Endothelial cell of umbilical vein (primary cell): ENCODE results near the gene COL16A1. TPM values are rescaled to one million over a fixed set of nuclear protein-coding genes. Genes with fewer than 3 reads are reported as not detected.

ENCODE experiments used
- BruUV-seq: library from RNA; stranded (reverse); fragments of 400-500 nt; replicated peaks from 2 replicates; lab custom pipeline; 2021; lab: Mats Ljungman, UMichigan
- CTCF ChIA-PET: fragments of 300-600, 350-600 bp; sonication (Branson Sonifier 250); formaldehyde crosslinking; loops from one replicate; lab custom pipeline; 2021; ENCODE audit warnings: antibody characterized with exemption, inconsistent platforms; lab: Charles Lee
- POLR2A ChIA-PET: fragments of 300-600, 350-600 bp; sonication (Branson Sonifier 250); formaldehyde crosslinking; loops from one replicate; lab custom pipeline; 2021; ENCODE audit warnings: antibody characterized with exemption, inconsistent platforms; lab: Charles Lee
- DNase-seq: peaks from one replicate; pipeline ENCODE4 v3.0.0-alpha.2; 2011; ENCODE audit warnings: low read depth, low spot score
- FAIRE-seq: peaks from 2 replicates; lab custom pipeline; 2011; peaks lifted over from hg19 to GRCh38; lab: Jason Lieb, UNC
- H2AFZ ChIP-seq: 2 replicates; pipeline ENCODE4 v1.6.0; 2012; ENCODE audit warnings: low read depth, low read length, control low read depth, inconsistent platforms
- H3K27ac ChIP-seq: 2 replicates; pipeline ENCODE4 v1.5.1; 2011; ENCODE audit warnings: low read depth, mild to moderate bottlenecking, control low read depth, low read length, moderate library complexity; ENCODE audit not compliant: insufficient read depth
- H3K27me3 ChIP-seq, 2 experiments: 2 replicates each; pipeline versions ENCODE4 v1.6.0 to v1.6.1; 2011; ENCODE audit warnings: low read length in 2 of 2, mixed read lengths in 1 of 2; ENCODE audit not compliant: control insufficient read depth in 2 of 2, insufficient read depth in 2 of 2
- H3K36me3 ChIP-seq, 2 experiments: 2 replicates in 1 of 2; 3 replicates in 1 of 2; pipeline ENCODE4 v1.5.1; 2011; ENCODE audit warnings: low read length in 2 of 2, mild to moderate bottlenecking in 1 of 2, moderate library complexity in 1 of 2; ENCODE audit not compliant: control insufficient read depth in 2 of 2, insufficient read depth in 2 of 2; ENCODE audit errors: extremely low read depth in 1 of 2
- H3K4me1 ChIP-seq: 3 replicates; pipeline ENCODE4 v1.5.1; 2011; ENCODE audit warnings: mild to moderate bottlenecking, low read length; ENCODE audit not compliant: control insufficient read depth, insufficient read depth; ENCODE audit errors: extremely low read depth
- H3K4me2 ChIP-seq: 2 replicates; pipeline ENCODE4 v1.6.1; 2011; ENCODE audit warnings: low read length, control low read depth, mixed read lengths; ENCODE audit not compliant: insufficient read depth
- H3K4me3 ChIP-seq, 3 experiments: fragments of 200-600 bp in 1 of 3; sonication (generic), shearing (Covaris generic) in 1 of 3; replicated peaks in 1 of 3; 2 replicates each; pipeline ENCODE4 v1.5.1; 2011 to 2016; ENCODE audit warnings: control low read depth in 3 of 3, low read length in 3 of 3, mild to moderate bottlenecking in 2 of 3, inconsistent platforms in 1 of 3, low read depth in 1 of 3, moderate library complexity in 1 of 3; ENCODE audit not compliant: insufficient read depth in 1 of 3
- H3K79me2 ChIP-seq: 2 replicates; pipeline ENCODE4 v1.6.0; 2012; ENCODE audit warnings: low read length, inconsistent platforms; ENCODE audit not compliant: control insufficient read depth, insufficient read depth
- H3K9ac ChIP-seq: replicated peaks from 2 replicates; pipeline ENCODE3; 2011; ENCODE audit warnings: low read length, control low read depth; ENCODE audit not compliant: insufficient read depth; ENCODE audit errors: extremely low read depth
- H3K9me1 ChIP-seq: replicated peaks from 3 replicates; pipeline ENCODE4 v1.6.0; 2011; ENCODE audit warnings: mild to moderate bottlenecking, low read length; ENCODE audit not compliant: control insufficient read depth, insufficient read depth; ENCODE audit errors: extremely low read depth
- H3K9me3 ChIP-seq: replicated peaks from 2 replicates; pipeline ENCODE4 v1.5.1; 2012; ENCODE audit warnings: low read length, inconsistent platforms; ENCODE audit not compliant: control insufficient read depth, insufficient read depth
- H4K20me1 ChIP-seq: replicated peaks from 2 replicates; pipeline ENCODE3; 2011; ENCODE audit warnings: mild to moderate bottlenecking, low read length; ENCODE audit not compliant: control insufficient read depth, insufficient read depth; ENCODE audit errors: extremely low read depth
- EZH2 ChIP-seq: IDR thresholded peaks from 2 replicates; pipeline ENCODE4 v1.6.1; 2012; ENCODE audit warnings: borderline replicate concordance, low read depth, mild to moderate bottlenecking, moderate library complexity, low read length, inconsistent platforms; ENCODE audit not compliant: severe bottlenecking
- FOS ChIP-seq: IDR thresholded peaks from 2 replicates; pipeline ENCODE4 v1.6.1; 2011; ENCODE audit warnings: mild to moderate bottlenecking, low read length, moderate library complexity, borderline replicate concordance; ENCODE audit not compliant: insufficient read depth
- GATA2 ChIP-seq: IDR thresholded peaks from 2 replicates; pipeline ENCODE4 v1.7.0; 2011; ENCODE audit warnings: low read depth, mild to moderate bottlenecking, moderate library complexity, mixed read lengths, low read length; ENCODE audit not compliant: insufficient read length, insufficient read depth
- JUN ChIP-seq: IDR thresholded peaks from 2 replicates; pipeline ENCODE4 v1.6.1; 2011; ENCODE audit warnings: borderline replicate concordance, low read depth; ENCODE audit not compliant: insufficient read length, insufficient read depth
- MYC ChIP-seq: IDR thresholded peaks from one replicate; pipeline ENCODE4 v1.6.1; 2011; ENCODE audit warnings: mild to moderate bottlenecking, low read depth, low read length
- POLR2A ChIP-seq: IDR thresholded peaks from 2 replicates; pipeline ENCODE4 v1.6.1; 2012; ENCODE audit warnings: low read depth, mild to moderate bottlenecking, control low read depth, low read length
- POLR2AphosphoS5 ChIP-seq: IDR thresholded peaks from 2 replicates; pipeline ENCODE4 v1.6.1; 2012; ENCODE audit warnings: low read depth, mild to moderate bottlenecking, control low read depth, low read length, moderate library complexity; ENCODE audit not compliant: insufficient read depth
- dilution Hi-C: fragments of 300-500 bp; cut with MboI; formaldehyde crosslinking; loops from one replicate; pipeline ENCODE4 v1.15.0; 2019; ENCODE audit warnings: low sequenced_read_pairs; ENCODE audit not compliant: extremely low pct_ligation_motif_present
- intact Hi-C: fragments of 100-400 bp; cut with micrococcal nuclease; formaldehyde crosslinking; loops from one replicate; pipeline ENCODE4 v1.10.0; 2022
- polyA plus RNA-seq, 4 experiments: library from polyadenylated mRNA; depleted of rRNA in 3 of 4; stranded (reverse) in 3 of 4; unstranded in 1 of 4; fragments of >200 nt; gene quantifications; 2 replicates each; pipeline versions ENCODE4 v1.2.1 to v1.2.3, GENCODE V29; 2011 to 2012; ENCODE audit warnings: missing spikeins in 1 of 4
- total RNA-seq: library from RNA; stranded (reverse); gene quantifications from 2 replicates; pipeline ENCODE4 v1.2.3, GENCODE V29; 2021
- TF ChIP-seq, protein P1 (sequence below), 2 donors: IDR thresholded peaks; 1 replicate in 1 of 2; 2 replicates in 1 of 2; pipeline ENCODE4 v1.5.1; 2011; ENCODE audit warnings: low read length in 2 of 2, mild to moderate bottlenecking in 2 of 2, moderate library complexity in 2 of 2, control low read depth in 1 of 2, inconsistent platforms in 1 of 2, low read depth in 1 of 2; ENCODE audit not compliant: insufficient read depth in 1 of 2; ENCODE audit errors: extremely low read depth in 1 of 2
- TF ChIP-seq, protein P2 (sequence below): IDR thresholded peaks from 2 replicates; pipeline ENCODE4 v1.6.1; 2011; ENCODE audit not compliant: insufficient read depth, insufficient read length

COL16A1 gene
- total and polyA plus RNA-seq, 2 donors (not counting 3 experiments of a cell fraction or from before 2014, with no cell fraction given) = 0.68 to 1.2 TPM

DNA sequence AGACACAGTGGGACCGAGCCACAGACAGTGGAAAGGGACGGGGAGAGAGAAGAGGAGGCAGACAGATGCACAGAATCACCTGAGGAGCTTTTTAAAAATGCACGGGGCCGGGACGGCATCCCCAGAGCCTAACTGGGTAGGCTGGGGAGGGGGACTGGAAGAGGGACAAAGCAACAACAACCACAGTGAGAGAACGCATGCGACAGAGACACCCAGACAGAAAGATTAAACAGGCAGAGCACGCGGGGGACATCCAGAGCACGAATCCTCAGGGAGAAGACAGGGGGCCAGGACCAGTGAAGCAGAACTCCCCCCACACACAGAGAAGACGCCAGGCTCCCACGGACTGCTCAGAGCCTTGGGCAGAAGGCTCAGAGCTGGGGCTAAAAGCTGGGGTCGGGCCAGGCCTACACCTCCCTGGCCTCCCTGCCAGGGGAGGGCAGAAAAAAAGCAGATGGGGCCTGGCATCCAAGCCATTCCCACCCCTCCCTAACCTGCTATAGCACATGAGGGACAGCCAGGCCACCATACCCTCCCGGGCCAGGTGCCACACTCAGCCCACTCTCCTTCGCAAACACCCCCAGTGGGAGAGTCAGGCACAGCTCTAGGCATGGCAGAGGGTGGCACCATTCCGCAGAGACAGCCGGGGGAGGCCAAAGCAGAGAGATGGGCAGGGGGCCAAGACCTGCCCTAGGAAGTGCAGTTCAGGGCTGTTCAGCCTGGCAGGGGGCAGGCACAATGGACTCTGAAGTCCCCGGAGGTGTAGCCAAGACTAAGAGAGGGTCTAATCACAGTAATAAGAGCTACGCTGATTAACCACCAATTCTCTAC, 29.8 kb upstream of the COL16A1 start:
- H4K20me1 ChIP-seq = no peaks in the 10 kb centered on the region
- no peak overlapping the region for H3K4me3 ChIP-seq
- no peaks in the 10 kb centered on the region for H3K4me1 ChIP-seq
- no peak for FAIRE-seq
- TF ChIP-seq FOS (no peak), POLR2A (no peak), GATA2 (no peak), JUN (no peak), POLR2AphosphoS5 (no peak), EZH2 (no peak), MYC (no peak)
- TF ChIP-seq, protein P1, sequence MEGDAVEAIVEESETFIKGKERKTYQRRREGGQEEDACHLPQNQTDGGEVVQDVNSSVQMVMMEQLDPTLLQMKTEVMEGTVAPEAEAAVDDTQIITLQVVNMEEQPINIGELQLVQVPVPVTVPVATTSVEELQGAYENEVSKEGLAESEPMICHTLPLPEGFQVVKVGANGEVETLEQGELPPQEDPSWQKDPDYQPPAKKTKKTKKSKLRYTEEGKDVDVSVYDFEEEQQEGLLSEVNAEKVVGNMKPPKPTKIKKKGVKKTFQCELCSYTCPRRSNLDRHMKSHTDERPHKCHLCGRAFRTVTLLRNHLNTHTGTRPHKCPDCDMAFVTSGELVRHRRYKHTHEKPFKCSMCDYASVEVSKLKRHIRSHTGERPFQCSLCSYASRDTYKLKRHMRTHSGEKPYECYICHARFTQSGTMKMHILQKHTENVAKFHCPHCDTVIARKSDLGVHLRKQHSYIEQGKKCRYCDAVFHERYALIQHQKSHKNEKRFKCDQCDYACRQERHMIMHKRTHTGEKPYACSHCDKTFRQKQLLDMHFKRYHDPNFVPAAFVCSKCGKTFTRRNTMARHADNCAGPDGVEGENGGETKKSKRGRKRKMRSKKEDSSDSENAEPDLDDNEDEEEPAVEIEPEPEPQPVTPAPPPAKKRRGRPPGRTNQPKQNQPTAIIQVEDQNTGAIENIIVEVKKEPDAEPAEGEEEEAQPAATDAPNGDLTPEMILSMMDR (IDR thresholded peaks at IDR 0.05; ENCODE audit: extremely low read depth in 1 of 2, insufficient read depth in 1 of 2, low read depth in 1 of 2, low read length in 2 of 2) = no peak
- TF ChIP-seq, protein P2, sequence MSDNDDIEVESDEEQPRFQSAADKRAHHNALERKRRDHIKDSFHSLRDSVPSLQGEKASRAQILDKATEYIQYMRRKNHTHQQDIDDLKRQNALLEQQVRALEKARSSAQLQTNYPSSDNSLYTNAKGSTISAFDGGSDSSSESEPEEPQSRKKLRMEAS = no peak
- POLR2A ChIA-PET = no interaction called here
- H3K9me1 ChIP-seq = no peaks in the 10 kb centered on the region
- no TSS peak for BruUV-seq
- H2AFZ ChIP-seq = no peak overlapping the region
- H3K9ac ChIP-seq = no peak overlapping the region
- dilution Hi-C loops = no loop called here
- no peaks in the 10 kb centered on the region for H3K79me2 ChIP-seq
- no peaks in the 10 kb centered on the region for H3K36me3 ChIP-seq
- H3K27ac ChIP-seq = no peak overlapping the region
- CTCF ChIA-PET = interaction anchor here (0.6 to 3.0 kb wide), 7 partner anchors 10 to 64 kb away, joined by 3 to 36 read pairs (median 4); no protein-coding TSS in a partner anchor
- no peaks in the 10 kb centered on the region for H3K9me3 ChIP-seq
- no peak overlapping the region for H3K4me2 ChIP-seq
- intact Hi-C loops = no loop called here
- no peak for DNase-seq
- H3K27me3 ChIP-seq = no peaks in the 10 kb centered on the region
